Measurements from ENCODE around the gene TMEM45B. TPM values are rescaled to one million over a fixed set of nuclear protein-coding genes. Genes with fewer than 3 reads are reported as not detected.
"Not testable (repeated sequence)": the region's sequence is repeated elsewhere in the genome, so short reads cannot be mapped to it uniquely, and the experiment has no call there.

The TMEM45B gene
- 0.50 and 5.0 TPM in 2 replicates for total RNA-seq

DNA sequence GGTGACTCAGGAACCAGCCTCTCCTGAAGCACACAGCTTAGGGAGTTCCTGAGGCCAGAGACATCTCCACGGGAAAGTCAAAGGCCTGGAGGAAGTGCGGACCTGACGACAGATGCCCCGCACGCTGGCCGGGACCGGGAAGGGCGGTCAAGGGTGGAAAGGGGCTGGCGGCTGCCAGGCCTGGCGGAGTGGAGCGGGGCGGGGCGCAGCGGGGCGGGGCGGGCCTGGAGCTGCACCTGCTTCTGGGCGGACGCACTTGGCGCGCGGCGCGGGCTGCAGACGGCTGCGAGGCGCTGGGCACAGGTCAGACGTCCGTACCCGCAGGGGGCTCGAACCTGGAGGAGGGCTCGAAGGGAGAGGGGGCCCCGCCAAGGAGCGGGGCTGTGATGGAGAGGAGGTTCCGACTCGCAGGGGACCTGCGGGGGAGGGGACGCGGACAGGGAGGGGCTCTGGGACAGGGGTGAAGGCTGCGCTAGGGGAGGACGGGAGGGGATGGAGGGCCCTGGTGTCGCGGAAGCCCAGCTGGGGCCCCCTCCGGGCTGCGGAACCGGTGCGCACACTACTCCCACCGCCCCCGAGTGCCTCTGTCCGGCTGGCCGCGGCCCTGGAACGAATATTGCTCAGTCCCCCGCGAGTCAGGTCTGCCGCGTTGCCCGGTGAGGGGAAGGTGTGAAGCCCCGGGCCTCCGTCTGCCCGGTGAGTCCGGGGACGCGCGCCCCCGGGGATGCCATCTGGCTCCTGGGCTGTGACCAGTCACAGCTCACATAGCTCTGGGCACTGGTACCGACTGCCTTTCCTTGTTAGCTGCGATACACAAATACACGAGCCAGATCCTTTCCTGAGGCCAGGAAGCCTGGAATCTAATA lies at the start of gene TMEM45B:
Gene TMEM45B (plus strand): TSS at position 253 of the 866 bp plus-strand sequence. CDS start 36,635 bp downstream, outside the sequence.
- no peak for DNase-seq (ENCODE audit: low read depth)

DNA sequence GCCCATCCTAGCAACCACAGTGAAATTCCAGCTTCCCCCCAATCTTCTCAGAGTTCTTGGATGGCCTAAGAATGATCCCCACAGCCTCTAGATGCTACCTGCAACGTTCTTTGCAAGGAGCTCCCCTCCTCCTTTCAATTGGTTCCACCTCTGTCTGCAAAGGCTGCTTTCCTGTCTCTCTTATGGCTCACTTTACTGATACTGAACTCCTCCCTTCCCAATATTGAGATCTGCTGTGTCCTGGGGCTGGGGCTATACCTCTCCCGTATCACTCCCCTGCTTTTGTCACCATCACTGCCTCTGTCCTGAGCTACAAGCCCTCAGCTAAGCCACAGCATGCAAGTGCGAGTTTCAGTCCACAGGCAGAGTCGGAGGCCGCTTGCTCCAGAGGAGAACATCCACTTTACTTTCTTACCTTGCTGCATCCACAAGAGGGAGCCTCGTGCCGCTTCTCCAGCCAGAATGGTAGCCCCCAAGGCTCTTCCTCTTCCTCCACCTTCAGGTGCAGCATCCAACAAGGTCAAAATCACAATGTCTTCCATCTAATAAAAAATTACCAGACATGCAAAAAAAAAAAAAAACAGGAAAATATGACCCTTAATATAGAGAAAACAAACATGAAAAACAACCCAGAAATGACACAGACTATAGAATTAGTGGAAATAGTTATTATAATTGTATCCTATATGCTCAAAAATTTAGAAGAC lies 48.6 kb upstream of the TMEM45B start:
- peak; percentile 25 for DNase-seq (ENCODE audit: low read depth)

- no peak for DNase-seq (ENCODE audit: low read depth)
Measured at GRCh38 chr11:129767827-129768226, 47.8 kb upstream of the TMEM45B start.

- peak; percentile 30 for DNase-seq (ENCODE audit: low read depth)
Measured at GRCh38 chr11:129768356-129768755, 47.3 kb upstream of the TMEM45B start.

DNA sequence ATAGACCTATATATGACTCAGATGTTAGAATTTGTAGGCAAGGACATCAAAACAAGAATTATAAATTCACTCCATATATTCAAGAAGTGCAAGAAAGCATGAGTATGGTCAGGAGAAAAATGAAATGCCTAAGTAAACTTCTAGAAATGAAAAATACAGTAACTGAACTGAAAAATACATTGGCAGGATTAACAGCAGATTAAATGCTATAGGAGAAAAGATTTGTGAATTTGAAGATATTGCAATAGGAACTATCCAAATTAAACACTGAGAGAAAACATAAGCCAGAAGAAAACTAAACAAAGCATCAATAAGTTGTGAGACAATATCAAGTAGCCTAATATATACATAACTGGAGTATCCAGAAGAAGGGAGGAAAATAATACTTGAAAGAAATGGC lies 46.6 kb upstream of the TMEM45B start:
- DNase-seq (ENCODE audit: low read depth) = no peak

DNA sequence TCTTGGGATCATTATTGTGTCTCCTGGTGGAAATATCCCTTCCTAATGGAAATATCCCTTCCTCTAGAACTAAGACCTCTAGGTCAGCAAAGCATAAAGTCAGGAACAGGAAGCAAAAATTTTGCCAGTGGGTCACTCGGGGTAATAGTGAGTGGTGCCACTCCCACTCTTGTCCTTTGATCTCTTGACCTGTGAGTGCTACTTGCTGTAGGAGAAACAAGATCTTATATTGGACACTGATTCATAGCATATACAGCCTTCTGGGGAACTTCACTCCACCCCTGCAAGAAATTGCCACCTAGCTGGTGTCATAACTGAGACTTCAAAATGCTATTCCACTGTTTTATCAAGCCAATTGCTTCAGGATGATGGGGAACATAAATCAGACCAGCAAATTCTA lies 44.7 kb upstream of the TMEM45B start:
- no peak for DNase-seq (ENCODE audit: low read depth)

DNA sequence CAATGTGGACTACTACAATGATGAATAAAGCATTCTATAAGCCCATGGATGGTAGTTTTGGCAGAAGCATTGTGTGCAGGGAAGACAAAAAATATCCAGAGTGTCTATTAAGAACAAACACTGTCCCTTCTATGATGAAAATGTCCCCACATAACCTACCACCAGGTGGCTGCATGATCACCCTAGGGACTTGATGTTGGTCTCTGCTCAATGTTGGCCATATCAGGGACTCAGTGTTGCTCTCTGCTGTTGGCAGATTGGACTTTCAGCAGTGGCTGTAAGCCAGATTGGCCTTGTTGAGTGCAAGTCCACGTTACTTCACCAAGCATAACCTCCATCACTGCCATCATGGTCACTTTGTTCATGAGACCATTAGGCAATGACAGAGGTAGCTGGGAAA lies 44.2 kb upstream of the TMEM45B start:
- DNase-seq (ENCODE audit: low read depth) = not testable (repeated sequence)

DNA sequence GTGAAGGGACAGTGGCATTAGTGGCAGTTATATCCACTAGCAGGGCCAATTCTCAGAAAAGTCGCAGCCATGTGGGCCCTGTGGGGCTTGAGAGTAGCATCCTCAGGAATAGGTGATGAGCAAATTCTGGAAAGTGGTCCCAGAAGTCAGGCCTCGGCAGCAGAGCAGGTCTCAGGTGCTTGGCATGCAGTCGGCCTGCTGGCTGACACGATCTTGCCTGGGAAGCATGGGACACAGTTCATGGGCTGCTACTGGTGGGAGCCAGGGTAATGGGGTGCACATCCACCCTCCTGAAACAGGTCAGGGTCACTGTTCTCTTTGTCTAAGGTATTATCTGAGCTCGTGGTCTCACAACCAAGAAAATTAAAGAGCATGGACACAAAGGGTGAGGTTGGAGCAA lies 36.8 kb upstream of the TMEM45B start:
- DNase-seq (ENCODE audit: low read depth) = no peak

- no peak for DNase-seq (ENCODE audit: low read depth)
Measured at GRCh38 chr11:129779342-129779741, 36.3 kb upstream of the TMEM45B start.

GRCh38 chr11:129785383-129786111 lies 30.1 kb upstream of the TMEM45B start:
- DNase-seq (ENCODE audit: low read depth) = peak; percentile 23

GRCh38 chr11:129786112-129786416 lies 29.6 kb upstream of the TMEM45B start:
- DNase-seq (ENCODE audit: low read depth) = not testable (repeated sequence)

DNA sequence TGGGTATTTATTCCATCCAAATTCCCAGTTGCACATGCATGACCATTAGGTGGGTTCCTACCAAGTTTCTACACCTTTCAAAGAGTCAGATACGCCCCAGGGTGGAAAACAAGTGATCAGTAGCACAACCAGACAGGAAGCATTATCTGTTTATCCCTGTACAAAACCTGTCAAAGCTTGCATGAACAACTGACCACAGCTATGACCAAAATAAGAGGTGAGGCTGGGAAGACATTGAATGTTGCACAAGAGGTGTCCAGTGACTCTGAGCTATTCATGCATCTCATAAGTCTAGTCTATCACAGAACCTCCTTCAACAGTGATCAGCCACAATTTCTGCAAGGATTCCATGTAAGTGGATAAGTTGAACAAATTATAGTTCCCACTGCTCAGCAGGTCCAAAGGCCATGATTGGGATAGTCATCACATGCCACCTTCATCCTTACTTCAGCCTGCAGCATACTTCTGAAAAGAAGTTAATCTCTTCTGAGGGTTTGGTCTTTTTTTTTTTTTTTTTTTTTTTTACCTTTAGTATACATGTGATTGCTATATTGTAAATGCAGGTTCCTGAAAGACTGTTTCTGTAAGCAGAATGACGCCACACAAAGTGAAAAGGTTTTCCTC lies 28.0 kb upstream of the TMEM45B start:
- peak; percentile 67 for DNase-seq (ENCODE audit: low read depth)

DNA sequence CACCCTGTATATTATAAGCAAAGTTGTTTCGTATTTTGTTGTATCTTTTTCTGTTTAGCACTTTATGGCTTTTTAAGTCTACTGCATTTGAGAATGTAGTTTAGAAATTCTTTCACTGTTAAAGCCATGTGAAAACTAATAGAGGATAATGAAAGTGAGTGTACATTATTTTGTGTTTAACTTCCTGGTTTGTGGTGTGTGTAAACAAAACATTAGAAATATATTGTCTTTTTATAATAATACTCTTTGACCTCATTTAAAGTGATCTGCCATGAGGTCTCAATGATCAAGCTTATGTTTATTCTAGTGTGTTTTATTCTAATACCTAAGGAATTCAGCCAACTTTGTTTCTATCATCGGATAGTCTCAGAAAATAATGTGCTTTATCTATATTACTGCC lies 27.4 kb upstream of the TMEM45B start:
- peak; percentile 19 for DNase-seq (ENCODE audit: low read depth)

- DNase-seq (ENCODE audit: low read depth) = no peak
Measured at GRCh38 chr11:129790106-129790505, 25.5 kb upstream of the TMEM45B start.

DNA sequence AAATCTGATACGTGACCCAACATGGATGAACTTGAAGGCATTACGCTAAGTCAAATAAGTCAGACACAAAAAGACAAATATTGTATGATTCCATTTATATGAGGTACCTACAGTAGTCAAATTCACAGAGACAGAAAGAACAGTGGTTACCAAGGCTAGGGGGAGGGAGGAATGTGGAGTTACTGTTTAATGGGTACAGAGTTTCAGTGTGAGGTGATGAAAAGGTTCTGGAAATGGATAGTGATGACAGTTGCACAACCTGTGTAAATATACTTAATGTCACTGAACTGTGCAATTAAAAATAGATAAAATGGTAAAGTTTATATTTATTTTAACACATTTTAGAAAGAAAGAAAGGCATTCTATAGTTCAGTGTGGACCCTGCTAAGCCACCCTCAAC lies 24.1 kb upstream of the TMEM45B start:
- no peak for DNase-seq (ENCODE audit: low read depth)

GRCh38 chr11:129792663-129793062 lies 23.0 kb upstream of the TMEM45B start:
- DNase-seq (ENCODE audit: low read depth) = no peak

DNA sequence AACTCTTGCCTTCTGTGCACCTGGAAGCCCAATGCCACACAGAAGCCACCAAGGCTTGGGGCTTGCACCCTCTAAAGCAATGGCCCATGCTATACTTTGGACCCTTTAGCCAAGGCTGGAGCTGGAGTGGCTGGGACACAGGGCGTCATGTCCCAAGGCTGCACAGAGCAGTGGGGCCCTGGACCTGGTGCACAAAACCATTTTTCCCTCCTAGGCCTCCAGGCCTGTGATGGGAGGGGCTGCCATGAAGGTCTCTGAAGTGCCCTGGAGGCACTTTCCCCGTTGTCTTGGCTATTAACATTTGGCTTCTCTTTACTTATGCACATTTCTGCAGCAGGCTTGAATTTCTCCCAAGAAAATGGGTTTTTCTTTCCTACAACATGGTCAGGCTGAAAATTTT lies 20.6 kb upstream of the TMEM45B start:
- DNase-seq (ENCODE audit: low read depth) = no peak

DNA sequence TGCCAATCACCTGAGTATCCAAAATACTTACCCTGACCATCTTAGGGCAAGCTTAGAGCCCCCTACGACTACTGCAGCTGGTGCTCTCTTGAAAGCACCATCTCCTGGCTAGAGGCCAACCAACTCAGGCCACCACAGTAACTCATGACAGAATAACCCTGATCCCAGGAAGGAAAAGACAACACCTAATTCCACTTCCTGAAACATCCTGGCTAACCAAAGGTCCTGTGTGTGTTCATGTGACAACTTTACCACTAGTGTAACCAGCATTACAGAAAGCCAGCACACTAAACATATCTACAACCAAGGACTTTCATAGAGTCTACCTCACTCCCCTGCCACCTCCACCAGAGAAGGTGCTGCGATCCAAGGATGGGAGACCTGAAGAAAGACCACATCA lies 17.4 kb upstream of the TMEM45B start:
- DNase-seq (ENCODE audit: low read depth) = no peak

- DNase-seq (ENCODE audit: low read depth) = not testable (repeated sequence)
Measured at GRCh38 chr11:129800162-129800561, 15.5 kb upstream of the TMEM45B start.

DNA sequence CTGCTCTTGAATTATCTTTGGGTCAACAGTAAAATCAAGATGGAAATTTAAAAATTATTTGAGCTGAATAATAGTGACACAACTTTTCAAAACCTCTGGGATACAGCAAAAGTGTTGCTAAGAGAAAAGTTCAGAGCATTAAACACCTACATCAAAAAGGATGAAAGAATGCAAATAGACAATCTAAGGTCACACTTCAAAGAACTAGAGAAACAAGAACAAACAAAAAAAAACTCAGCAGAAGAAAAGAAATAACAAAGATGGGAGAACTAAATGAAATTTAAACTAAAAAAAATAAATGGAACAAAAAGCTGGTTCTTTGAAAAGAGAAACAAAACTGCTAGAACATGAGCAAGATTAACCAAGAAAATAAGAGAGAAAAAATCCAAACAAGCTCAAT lies 15.0 kb upstream of the TMEM45B start:
- DNase-seq (ENCODE audit: low read depth) = no peak

GRCh38 chr11:129803533-129803932 lies 12.1 kb upstream of the TMEM45B start:
- DNase-seq (ENCODE audit: low read depth) = peak; percentile 14

- no peak for DNase-seq (ENCODE audit: low read depth)
Measured at GRCh38 chr11:129804012-129804411, 11.6 kb upstream of the TMEM45B start.
